Neural cell (in vitro differentiated cells): ENCODE data around the gene APOL5. TPM values are rescaled to one million over a fixed set of nuclear protein-coding genes. Genes with fewer than 3 reads are reported as not detected.

Source experiments
- H2AFZ ChIP-seq: fragments of 200-600, 300-800 bp; sonication (generic), shearing (Covaris generic); 2 replicates; pipeline ENCODE4 v1.6.0; 2014; ENCODE audit warnings: low read depth, mild to moderate bottlenecking, antibody characterized with exemption, low read length, moderate library complexity
- H3F3A ChIP-seq: fragments of 200-600 bp; shearing (Covaris generic); 2 replicates; pipeline ENCODE4 v1.6.1; 2016; ENCODE audit warnings: mild to moderate bottlenecking, moderate library complexity, mixed read lengths, antibody characterized with exemption, low read length; ENCODE audit not compliant: insufficient read depth, poor library complexity, severe bottlenecking
- H3K27ac ChIP-seq: fragments of 200-600, 300-800 bp; sonication (generic), shearing (Covaris generic); 2 replicates; pipeline ENCODE4 v1.5.1; 2014; ENCODE audit warnings: mild to moderate bottlenecking, low read length, moderate library complexity
- H3K27me3 ChIP-seq: fragments of 300-800, 200-600 bp; sonication (generic), shearing (Covaris generic); 2 replicates; pipeline ENCODE4 v1.6.0; 2014; ENCODE audit warnings: mild to moderate bottlenecking, low read depth, low read length, moderate library complexity; ENCODE audit not compliant: insufficient read depth
- H3K36me3 ChIP-seq: fragments of 300-800, 200-600 bp; sonication (generic), shearing (Covaris generic); 2 replicates; pipeline ENCODE4 v1.5.1; 2014; ENCODE audit warnings: mild to moderate bottlenecking, antibody characterized with exemption, low read length, moderate library complexity; ENCODE audit not compliant: insufficient read depth
- H3K4me2 ChIP-seq: fragments of 300-800, 200-600 bp; sonication (generic), shearing (Covaris generic); 2 replicates; pipeline ENCODE4 v1.6.0; 2014; ENCODE audit warnings: mild to moderate bottlenecking, low read length
- H3K4me3 ChIP-seq: fragments of 300-800, 200-600 bp; sonication (generic), shearing (Covaris generic); 2 replicates; pipeline ENCODE4 v1.5.1; 2014; ENCODE audit warnings: mild to moderate bottlenecking, low read length, moderate library complexity
- H3K79me2 ChIP-seq: fragments of 200-600 bp; shearing (Covaris generic); replicated peaks from 2 replicates; pipeline ENCODE4 v1.6.0; 2014; ENCODE audit warnings: mild to moderate bottlenecking, low read length, moderate library complexity; ENCODE audit not compliant: insufficient read depth
- H3K9ac ChIP-seq: fragments of 300-800, 200-600 bp; sonication (generic), shearing (Covaris generic); 2 replicates; pipeline ENCODE4 v1.6.1; 2016; ENCODE audit warnings: mild to moderate bottlenecking, low read length, mixed read lengths
- H3K9me2 ChIP-seq: fragments of 200-600 bp; shearing (Covaris generic); 2 replicates; pipeline ENCODE4 v1.6.1; 2016; ENCODE audit warnings: mild to moderate bottlenecking, low read length, mixed read lengths; ENCODE audit not compliant: insufficient read depth
- H3K9me3 ChIP-seq: fragments of 200-600, 300-800 bp; sonication (generic), shearing (Covaris generic); 2 replicates; pipeline ENCODE4 v1.6.1; 2016; ENCODE audit warnings: mild to moderate bottlenecking, mixed run types, low read length, moderate library complexity, mixed read lengths
- H4K20me1 ChIP-seq: fragments of 200-600 bp; shearing (Covaris generic); 2 replicates; pipeline ENCODE4 v1.6.1; 2016; ENCODE audit warnings: mild to moderate bottlenecking, mixed run types; ENCODE audit not compliant: insufficient read depth
- EP300 ChIP-seq: fragments of 450-650 bp; conservative IDR thresholded peaks from 2 replicates; pipeline ENCODE4 v1.6.1; 2014; ENCODE audit warnings: antibody characterized with exemption, mild to moderate bottlenecking, moderate library complexity; ENCODE audit not compliant: poor library complexity, severe bottlenecking
- EZH2 ChIP-seq: fragments of 200-600, 300-800 bp; shearing (Covaris generic), sonication (generic); IDR thresholded peaks from 2 replicates; pipeline ENCODE4 v1.6.1; 2014; ENCODE audit warnings: antibody characterized with exemption, low read length, borderline replicate concordance, mild to moderate bottlenecking; ENCODE audit not compliant: insufficient read depth, poor library complexity, severe bottlenecking
- MXI1 ChIP-seq: fragments of 450-650 bp; conservative IDR thresholded peaks from 2 replicates; pipeline ENCODE4 v1.6.1; 2014; ENCODE audit warnings: antibody characterized with exemption, mild to moderate bottlenecking; ENCODE audit not compliant: poor library complexity, severe bottlenecking
- POLR2AphosphoS5 ChIP-seq: IDR thresholded peaks from 2 replicates; pipeline ENCODE4 v1.6.1; 2012
- RAD21 ChIP-seq: fragments of 450-650 bp; conservative IDR thresholded peaks from 2 replicates; pipeline ENCODE4 v1.6.1; 2014; ENCODE audit warnings: antibody characterized with exemption, mild to moderate bottlenecking, moderate library complexity
- REST ChIP-seq: IDR thresholded peaks from 2 replicates; pipeline ENCODE4 v1.6.1; 2012; ENCODE audit warnings: borderline replicate concordance
- SMC3 ChIP-seq: fragments of 450-650 bp; conservative IDR thresholded peaks from 2 replicates; pipeline ENCODE4 v1.6.1; 2014; ENCODE audit warnings: antibody characterized with exemption, mild to moderate bottlenecking, moderate library complexity; ENCODE audit not compliant: poor library complexity
- TAF1 ChIP-seq: IDR thresholded peaks from 2 replicates; pipeline ENCODE4 v1.6.1; 2012; ENCODE audit warnings: low read depth
- polyA plus RNA-seq: library from polyadenylated mRNA; depleted of rRNA; stranded (reverse); fragments of >200 nt; gene quantifications from 2 replicates; pipeline ENCODE4 v1.2.3, GENCODE V29; 2014
- TF ChIP-seq, protein P1 (sequence below): fragments of 450-650 bp; IDR thresholded peaks from 2 replicates; pipeline ENCODE4 v1.5.1; 2014; ENCODE audit warnings: antibody characterized with exemption, mild to moderate bottlenecking, moderate library complexity; ENCODE audit not compliant: poor library complexity, severe bottlenecking

The APOL5 gene
- polyA plus RNA-seq, 1 donor from 2014 or later = not detected

GRCh38 chr22:35727436-35727835 is 9.8 kb downstream of the APOL5 start:
- Histone ChIP-seq H3K4me2 (no peak overlapping the region), H3K9ac (no peak overlapping the region), H3K27ac (no peak overlapping the region), H2AFZ (no peak overlapping the region), H3K27me3 (no peaks in the 10 kb centered on the region), H3K4me3 (no peak overlapping the region), H4K20me1 (no peaks in the 10 kb centered on the region), H3K79me2 (no peaks in the 10 kb centered on the region), H3F3A (no peaks in the 10 kb centered on the region), H3K36me3 (no peaks in the 10 kb centered on the region), H3K9me2 (no peaks in the 10 kb centered on the region), H3K9me3 (no peaks in the 10 kb centered on the region)
- TF ChIP-seq, protein P1, sequence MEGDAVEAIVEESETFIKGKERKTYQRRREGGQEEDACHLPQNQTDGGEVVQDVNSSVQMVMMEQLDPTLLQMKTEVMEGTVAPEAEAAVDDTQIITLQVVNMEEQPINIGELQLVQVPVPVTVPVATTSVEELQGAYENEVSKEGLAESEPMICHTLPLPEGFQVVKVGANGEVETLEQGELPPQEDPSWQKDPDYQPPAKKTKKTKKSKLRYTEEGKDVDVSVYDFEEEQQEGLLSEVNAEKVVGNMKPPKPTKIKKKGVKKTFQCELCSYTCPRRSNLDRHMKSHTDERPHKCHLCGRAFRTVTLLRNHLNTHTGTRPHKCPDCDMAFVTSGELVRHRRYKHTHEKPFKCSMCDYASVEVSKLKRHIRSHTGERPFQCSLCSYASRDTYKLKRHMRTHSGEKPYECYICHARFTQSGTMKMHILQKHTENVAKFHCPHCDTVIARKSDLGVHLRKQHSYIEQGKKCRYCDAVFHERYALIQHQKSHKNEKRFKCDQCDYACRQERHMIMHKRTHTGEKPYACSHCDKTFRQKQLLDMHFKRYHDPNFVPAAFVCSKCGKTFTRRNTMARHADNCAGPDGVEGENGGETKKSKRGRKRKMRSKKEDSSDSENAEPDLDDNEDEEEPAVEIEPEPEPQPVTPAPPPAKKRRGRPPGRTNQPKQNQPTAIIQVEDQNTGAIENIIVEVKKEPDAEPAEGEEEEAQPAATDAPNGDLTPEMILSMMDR = no peak
- TF ChIP-seq EZH2 (no peak), TAF1 (no peak), EP300 (no peak), RAD21 (no peak), POLR2AphosphoS5 (no peak), SMC3 (no peak), REST (no peak), MXI1 (no peak)

- no peaks in the 10 kb centered on the region for H3F3A ChIP-seq
- H3K36me3 ChIP-seq = no peaks in the 10 kb centered on the region
- no peak overlapping the region for H2AFZ ChIP-seq
- no peak overlapping the region for H3K9ac ChIP-seq
- no peaks in the 10 kb centered on the region for H3K9me3 ChIP-seq
- no peak overlapping the region for H3K4me3 ChIP-seq
- H3K79me2 ChIP-seq = no peaks in the 10 kb centered on the region
- H3K27me3 ChIP-seq = no peaks in the 10 kb centered on the region
- H3K27ac ChIP-seq = no peak overlapping the region
- TF ChIP-seq RAD21 (no peak), TAF1 (no peak), MXI1 (no peak), EZH2 (no peak), POLR2AphosphoS5 (no peak), REST (no peak), SMC3 (no peak)
- H3K9me2 ChIP-seq = no peaks in the 10 kb centered on the region
- H3K4me2 ChIP-seq = no peak overlapping the region
- no peaks in the 10 kb centered on the region for H4K20me1 ChIP-seq
These were observed 11.1 kb downstream of the APOL5 start for GRCh38 chr22:35728639-35729308.
